ENCODE data around the gene LAD1.

Gene LAD1

DNA sequence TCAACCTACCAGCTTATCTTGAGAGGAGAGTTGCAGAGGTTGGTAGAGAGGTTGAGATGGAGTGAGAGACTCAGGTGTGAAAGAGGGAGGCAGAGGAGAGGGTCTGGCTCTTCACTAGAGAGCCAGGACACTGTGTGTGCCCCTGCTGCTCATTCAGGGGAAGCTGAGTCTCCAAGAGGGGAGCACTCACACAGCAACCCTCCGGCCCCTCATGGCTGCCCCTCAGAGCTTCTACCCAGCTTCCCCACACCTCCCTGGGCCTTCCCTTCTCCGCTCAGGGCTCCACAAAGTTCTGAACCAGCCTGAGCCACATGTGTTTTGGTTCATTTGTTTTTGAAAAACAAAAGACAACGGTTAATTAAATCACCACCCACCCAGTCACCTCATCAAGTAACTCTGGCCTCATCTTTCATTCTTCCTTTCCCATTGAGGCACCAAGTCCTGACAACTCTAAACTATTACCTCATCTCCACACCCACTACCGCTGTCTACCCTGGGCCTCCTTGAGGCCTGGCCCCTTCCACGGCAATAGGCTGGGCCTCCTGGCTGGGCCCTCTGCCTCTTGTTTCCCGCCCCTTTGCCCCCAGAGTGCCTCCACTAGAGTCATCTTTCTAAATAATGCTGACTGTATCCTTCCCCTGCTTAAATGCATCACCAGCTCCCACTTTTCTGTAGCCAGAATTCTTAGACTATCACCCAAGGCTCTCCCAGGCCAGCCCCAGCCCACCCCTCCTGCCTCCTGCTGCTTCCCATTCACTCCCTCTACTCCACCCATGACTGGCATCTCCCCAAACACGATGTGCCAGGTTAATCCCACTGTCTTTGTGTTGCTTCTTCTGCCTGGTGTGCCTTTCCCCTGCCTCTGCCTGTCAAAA is 54.7 kb downstream of the LAD1 start:
- no peak for DNase-seq

DNA sequence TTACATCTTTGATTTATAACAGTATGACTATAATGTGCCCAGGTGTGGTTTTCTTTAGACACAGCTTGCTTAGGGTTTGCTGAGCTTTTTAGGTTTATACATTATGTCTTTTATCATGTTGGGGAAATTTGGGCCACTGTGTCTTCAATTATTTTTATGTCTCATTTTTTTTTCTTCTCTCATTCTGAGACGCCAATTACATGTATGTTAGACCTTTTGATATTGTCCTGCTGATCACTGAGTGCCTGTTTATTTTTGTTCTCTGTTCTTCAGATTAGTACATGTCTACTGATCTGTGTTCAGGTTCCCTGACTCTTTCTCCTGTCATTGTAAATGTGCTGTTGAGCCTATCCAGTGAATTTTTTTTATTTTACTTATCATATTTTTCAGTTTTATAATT is 57.7 kb downstream of the LAD1 start:
- no peak for DNase-seq

DNA sequence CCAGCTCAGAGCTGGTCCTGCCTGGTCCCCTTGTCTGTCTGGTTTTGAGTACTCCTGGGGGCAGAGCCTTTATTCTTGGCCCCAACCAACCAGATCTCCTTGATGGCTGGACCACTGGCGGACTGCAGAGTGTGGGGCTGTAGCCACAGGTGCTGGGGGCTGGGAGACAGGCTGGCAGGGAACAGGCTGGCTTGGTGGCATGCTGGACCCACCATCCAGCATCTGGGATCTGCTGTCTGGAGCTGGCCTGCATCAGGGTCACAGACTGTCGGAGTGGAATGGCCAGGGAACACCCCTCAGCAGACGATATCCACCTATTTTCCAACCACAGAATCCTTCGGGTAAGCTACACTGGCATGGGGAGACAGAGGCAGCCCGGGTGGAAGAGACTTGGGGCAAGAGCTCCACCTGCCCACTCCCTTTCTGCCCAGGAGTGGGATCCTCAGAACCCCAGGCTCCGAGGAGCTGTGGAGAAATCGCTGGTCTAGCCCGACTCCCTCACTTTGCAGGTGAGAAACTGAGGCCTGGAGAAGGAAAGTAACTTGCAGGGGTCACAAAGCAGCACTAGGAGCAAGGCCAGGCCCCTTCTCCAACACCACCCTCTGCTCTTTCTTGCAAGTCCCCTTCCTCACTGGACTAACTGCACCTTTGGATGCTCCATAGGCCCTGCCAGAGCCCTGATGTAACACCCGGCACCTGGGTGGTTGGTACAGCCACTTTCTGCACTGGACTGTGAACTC is 62.2 kb downstream of the LAD1 start:
- no peak for DNase-seq

DNA sequence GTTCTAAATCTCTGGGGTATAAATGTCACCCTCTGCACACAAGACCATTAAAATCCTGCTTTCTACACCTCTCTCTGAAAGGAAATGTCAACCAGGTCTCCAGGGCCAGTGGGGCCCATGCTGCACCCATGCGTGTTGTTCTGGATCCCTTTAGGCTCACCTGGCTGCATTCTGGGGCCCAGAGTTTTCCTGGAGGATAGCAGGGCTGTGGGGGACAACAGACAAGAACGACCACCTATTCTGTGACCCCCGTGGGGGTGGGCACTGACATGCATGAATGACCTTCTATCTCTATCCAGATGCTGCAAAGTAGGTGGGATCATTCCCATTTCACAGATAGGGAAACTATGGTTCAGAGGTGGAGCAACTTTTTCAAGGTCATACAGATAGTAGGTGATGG is 63.2 kb downstream of the LAD1 start:
- DNase-seq, result no peak

DNA sequence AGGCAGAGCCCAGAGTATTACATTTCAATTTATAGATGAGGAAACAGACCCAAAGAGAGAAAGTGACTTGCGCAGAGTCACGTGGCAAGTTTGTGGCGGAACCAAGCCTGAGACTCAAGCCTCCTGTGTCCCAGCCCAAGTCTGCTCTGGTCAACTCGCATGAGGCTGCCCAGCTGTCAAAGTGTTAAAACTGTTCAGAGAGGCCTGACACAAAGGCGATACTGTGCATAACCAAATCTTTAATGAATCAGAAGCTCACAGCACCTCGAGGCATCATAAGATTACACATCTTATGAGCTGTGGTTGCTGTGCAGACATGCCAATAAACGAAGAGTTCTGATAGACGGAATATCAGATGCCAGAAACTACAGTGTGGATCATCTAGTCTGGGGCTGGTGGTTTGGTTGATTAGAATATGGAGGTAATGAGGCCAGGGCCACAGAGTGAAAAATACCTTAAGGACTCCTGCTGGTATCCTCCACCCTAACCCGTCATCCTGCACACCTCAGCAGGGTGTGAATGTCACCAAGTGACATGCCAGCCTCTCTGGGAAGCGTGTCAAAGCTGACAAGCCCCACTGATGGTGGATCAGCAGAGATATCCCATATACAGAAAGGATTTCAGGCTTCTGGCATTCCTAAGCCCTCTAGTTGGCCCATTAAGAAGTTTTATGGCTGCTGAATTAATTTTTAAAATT is 63.8 kb downstream of the LAD1 start:
- no peak for DNase-seq

DNA sequence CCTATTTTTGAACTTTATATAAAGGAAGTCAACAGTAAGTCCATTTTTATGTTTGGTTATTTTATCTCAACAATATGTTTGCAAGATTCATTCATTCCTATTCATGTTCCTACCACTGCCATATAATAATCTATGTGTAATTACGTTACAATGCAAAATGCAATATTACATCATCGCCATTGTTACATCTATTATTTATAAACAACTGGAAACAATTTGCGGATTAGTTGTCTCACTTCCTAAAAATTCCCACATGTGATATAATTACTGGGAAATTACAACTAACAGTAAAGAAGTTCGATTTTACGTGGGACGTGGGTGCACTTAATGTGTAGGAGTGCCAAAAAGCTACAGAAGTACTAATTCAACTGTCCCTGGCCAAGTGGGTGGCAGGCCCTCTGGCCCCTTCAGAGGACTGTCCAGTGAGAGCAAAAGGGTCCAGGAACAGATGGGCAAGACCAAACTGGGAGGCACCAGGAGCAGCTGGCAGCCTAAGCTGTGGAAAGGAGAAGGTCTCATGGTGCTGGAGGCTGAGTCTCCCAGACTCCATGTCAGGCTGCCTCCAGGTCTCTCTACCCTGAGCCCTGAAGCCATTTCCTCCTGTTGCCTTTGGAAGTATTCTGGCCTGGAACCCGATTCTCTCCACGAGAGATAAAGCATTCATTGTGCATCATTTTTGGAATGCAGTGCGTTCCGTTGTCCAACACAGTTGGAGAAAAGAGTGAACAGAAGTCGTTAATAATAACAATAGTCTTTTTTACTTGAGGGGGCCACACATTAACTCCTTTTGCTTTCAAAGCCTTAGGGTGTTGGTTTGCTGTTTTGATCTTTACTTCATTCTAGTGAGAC is 64.6 kb downstream of the LAD1 start:
- no peak for DNase-seq

DNA sequence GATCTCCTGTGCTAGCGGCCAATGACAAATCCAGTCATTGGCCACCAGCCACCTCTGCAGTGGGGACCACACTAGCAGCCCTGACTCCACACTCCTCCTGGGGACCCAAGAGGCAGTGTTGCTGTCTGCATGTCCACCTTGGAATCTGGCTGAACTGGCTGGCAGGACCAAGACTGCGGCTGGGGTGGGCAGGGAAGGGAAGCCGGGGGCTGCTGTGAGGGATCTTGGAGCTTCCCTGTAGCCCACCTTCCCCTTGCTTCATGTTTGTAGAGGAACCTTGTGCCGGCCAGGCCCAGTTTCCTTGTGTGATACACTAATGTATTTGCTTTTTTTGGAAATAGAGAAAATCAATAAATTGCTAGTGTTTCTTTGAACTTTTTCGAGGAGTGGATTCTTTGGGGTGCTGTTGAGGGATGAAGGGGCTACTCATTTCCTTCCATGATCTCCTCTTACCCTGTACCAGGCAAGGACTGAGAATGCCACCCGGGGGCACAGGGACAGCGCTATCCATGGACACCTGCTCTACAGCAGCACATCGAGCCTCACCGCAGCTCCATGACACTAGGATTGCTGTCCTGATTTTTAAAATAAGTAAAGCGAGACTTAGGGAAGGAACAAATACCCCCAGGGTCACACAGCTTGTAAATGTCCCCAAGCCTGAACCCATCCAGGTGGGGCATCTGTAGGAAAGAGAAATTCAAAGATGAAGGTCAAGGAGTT is 66.3 kb downstream of the LAD1 start:
- no peak for DNase-seq

DNA sequence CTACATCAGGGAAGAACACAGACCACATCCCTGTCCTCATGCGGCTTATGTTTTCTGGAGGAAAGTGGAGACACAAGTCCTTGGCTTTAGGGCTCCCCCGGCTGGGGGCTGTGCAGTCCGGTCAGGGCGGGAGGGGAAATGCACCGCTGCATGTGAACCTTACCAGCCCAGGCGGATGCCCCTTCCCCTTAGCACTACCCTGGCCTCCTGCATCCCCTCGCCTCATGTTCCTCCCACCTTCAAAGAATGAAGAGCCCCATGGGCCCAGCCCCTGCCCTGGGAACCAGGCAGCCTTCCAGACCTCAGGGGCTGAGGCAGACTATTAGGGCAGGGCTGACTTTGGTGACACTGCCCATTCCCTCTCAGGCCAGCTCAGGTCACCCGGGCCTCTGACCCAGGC is 67.1 kb downstream of the LAD1 start:
- no peak for DNase-seq

DNA sequence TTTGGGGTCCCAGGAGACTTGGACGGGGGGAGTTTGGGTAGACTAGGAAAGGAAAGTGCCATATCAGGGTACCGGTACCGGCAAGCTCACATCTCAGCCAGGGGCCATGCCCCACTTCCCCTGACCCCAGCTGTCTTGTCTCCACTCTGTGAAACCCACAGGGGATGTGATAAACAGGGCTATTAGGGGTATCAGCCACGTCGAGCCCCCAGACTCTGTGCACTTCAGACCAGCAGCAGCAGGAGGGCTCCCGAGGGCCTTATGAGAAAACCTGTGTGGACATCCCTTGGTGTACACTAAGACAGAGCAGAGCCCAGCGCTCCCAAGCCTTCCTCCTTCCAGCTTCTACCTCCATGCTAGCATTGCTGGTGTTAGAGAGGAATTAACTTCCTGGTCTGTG is 68.0 kb downstream of the LAD1 start:
- no peak for DNase-seq

All from activated naive CD4-positive, alpha-beta T cell (primary cell).